CD4-positive, alpha-beta T cell treated with Interleukin-1 beta for 1 hour (primary cell): ENCODE results near the gene FBLN2.

Experiments
- DNase-seq, 2 donors: peaks; one replicate each; pipeline ENCODE4 v3.0.0-alpha.2; 2020 to 2022

The FBLN2 gene

DNA sequence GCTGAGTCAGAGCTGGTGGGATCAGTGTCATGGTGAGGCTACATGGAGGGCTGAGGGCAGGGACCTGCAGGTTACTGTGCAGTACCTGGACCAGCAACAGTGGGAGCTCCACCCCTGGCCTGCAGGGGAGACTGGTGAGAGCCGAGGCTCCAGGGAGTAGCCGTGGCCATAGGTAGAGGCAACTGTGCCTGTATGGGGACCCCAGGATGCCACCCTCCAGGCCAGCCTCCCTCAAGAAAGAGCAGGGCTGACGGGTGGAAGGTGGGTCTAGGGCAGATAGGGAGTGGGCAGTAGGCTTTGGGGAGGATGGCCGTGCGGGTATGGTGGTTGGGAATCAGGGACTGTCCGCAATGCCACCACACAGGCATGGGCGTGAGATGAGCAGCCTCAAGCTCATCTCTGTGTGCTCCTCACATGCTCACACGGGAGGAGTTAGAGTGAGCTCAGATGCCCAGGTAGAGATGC is 35.5 kb downstream of the FBLN2 start:
- DNase-seq = no peak

DNA sequence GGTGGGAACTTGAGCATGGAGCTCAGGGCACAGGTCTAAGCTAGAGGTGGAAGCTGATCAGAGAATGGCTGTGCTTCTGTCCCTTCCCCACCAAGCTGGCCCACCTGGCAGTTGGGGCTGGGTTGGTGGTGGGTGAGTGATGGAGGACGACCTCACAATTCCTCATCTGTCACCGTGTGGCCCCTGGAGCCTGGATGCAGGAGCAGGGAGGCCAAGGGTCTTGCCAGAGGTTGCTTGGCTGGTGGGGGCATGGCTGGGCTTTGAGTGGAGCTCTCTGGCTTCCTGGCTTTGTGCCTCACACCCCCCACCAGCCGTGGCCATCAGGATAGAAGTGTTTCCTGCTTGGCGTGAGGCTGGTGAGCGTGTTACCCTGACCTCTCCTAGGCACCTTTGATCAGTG is 36.0 kb downstream of the FBLN2 start:
- no peak for DNase-seq

DNA sequence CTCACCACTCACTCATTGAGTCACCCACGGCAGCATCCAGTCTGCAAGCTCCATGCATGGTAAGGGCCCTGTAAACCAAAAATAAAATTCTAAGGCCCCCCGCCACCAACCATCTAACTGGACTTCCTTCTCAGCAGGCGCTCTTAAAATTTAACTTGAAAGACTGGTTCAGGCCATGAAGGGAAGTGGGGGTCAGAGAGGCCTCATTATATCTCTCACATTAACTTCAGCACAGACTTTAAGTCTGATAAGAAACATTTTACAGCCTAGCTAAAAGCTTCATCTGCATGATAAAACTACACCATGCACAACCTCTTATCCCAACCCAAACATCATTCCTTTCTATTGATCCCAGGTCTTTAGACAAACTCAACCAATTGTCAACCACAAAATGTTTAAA is 38.5 kb downstream of the FBLN2 start:
- DNase-seq = no peak

DNA sequence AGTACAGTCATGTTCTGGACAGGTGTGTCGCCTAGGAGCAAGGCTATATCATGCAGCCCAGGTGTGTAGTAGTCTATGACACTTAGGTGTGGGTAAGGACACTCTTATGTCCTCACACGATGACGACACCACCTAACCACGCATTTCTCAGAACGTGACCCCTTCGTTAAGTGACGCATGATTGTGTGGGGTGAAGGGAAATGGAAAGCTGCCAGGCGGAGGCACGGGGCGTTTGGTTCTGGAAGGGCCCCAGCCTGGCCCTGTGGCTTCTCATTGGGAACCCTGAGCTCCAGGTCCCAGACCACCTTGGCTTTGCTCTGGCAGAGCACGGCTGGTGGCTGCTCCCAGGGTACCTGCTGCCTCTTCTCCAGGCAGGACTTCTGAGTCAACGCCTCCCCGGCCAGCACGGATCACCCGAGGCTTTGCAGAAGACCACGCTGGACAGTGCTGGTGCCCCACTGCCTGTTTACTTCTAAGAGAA is 39.3 kb downstream of the FBLN2 start:
- no peak for DNase-seq

DNA sequence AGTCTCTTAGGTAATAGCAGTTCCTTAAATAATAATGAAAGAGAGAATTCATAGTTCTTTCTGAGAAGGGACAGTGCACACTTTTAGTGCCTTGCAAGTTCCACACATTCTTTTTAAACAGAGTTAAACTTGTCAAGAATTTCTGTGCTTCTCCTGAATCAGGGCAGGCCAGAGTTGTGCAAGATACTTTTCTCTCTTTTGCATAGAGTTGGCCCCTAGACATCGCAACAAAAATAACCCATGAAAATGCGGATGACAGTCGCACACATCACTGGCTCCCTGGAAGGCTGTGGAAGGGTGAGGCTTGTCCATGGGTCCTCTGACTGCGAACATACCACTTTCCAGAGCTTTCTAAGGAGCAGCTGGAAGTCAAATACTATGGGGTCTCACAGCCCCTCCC is 40.1 kb downstream of the FBLN2 start:
- no peak for DNase-seq

DNA sequence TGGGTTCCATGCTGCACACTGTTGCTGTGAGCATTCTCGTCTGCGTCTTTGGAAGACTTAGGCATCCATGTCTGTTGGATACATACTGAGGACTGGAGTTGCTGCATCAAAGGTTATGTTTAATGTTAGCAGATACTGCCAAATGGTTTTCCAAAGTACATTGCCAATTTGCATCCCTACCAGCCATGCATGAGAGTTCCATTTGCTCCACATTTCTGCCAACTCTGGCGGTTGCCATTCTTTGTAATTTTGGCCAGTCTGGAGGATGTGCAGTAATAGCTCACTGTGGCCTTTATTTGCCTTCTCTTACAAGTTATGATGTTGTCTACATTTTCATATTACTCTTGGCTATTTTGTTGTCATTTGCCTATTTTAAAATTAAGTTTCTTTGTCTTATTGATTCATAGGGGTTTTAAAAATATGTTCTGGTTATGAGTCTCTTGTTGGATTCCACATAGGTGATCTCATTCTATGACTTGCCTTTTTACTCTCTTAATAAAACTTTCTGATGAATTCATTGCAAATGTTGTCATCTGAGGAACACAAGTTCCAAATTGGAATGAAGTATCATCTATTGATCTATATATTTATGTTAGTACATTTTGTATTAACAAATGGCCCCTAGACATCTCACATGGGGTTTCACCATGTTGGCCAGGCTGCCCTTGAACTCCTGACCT is 42.1 kb downstream of the FBLN2 start:
- DNase-seq = no peak

DNA sequence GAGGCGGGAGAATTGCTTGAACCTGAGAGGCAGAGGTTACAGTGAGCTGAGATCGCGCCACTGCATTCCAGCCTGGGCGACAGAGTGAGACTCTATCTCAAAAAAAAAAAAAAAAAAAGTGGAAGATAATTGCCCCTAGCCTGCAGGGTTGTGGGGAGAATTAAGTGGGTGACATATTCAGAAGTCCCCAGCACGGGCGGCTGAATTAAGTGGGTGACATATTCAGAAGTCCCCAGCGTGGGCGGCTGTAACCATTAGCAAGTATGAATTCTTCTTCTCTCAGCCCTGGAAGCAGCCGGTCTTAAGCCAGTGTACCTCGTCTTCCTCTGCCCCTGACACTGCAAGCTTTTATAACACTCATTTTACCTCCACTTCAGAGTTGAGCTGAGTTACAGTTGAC is 44.7 kb downstream of the FBLN2 start:
- no peak for DNase-seq

DNA sequence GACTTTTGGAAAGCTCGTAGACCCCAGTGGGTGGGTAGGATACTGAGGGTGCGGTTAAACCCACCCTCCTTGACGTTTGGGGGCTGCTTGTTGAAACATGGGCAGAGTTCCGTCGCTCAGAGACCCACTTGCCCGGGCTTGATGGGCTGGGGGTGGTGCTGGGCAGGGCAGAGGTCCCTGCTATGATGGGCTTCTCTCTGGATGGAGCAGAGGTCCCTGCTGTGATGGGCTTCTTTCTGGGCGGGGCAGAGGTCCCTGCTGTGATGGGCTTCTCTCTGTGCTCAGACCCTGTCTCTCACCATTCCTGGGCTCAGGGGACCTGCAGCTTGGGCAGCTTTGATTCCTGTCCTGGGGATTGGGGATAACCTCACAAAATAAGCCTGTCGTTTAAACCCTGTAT is 45.2 kb downstream of the FBLN2 start:
- no peak for DNase-seq

DNA sequence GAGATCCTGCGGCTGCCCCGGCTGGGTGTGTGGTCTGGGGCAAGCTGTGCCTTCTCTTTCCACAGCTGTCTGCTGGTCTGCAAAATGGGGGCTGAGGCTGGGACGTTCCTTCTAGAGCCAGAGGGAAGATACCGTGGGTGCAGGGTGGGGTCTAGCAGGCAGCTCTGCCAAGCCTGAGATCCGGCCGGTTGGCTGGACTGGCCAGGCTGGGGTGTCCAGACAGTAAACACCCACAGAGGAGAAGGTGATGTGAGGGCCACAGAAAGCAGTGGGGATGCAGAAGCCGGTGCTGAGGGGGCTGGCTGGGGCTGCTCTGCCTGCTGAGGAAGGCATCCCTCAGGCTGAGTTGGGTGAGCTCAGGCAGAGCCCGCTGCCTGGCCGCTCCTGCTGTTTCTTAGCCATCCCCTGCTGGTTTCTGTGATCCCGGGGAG is 46.1 kb downstream of the FBLN2 start:
- DNase-seq = no peak

DNA sequence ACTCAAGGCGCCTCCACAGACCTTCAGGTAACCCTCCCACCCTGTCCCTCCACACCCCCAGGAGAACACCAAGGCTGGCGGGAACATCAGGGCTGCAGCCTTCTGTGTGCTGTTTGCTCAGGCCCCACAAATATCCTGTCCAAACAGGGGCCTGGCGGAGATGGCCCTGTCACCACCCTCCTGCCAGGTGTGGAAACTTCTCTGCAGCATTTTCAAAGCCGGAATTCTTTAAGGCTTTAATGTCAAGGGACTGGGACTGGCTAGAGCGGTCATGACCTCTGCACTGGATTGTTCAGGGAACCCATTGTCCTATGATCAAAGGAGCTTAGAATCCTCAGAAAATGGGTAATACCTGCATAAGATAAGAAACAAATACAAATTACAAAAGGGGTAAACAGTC is 46.6 kb downstream of the FBLN2 start:
- no peak for DNase-seq

DNA sequence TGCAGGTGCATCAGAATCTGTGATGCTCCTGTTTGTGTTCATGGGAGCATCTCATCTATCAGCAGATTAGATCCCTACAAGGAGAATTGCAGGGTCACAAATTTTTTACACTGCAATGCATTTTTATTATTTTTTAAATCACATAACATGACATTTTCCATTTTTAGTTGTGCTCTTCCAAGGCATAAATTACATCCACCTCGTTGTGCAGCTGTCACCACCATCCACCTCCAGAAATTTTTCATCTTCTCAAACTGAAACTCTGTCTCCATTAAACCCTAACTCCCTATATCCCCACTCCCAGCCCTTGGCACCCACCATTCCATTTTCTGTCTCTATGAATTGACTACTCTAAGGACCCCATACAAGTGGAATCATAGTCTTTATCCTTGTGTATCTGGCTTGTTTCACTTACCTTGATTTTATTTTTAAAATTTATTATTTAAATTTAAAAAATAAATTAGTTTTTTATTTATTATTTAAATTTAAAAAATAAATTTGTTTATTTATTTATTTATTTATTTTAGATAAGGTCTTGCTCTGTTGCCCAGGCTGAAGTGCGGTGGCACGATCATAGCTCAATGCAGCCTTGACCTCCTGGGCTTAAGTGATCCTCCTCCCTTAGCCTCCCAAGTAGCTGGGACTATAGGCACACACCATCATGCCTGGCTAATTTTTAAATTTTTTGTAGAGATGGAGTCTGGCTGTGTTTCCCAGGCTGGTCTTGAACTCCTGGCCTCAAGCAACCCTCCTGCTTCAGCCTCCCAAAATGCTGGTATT is 47.7 kb downstream of the FBLN2 start:
- DNase-seq = no peak

DNA sequence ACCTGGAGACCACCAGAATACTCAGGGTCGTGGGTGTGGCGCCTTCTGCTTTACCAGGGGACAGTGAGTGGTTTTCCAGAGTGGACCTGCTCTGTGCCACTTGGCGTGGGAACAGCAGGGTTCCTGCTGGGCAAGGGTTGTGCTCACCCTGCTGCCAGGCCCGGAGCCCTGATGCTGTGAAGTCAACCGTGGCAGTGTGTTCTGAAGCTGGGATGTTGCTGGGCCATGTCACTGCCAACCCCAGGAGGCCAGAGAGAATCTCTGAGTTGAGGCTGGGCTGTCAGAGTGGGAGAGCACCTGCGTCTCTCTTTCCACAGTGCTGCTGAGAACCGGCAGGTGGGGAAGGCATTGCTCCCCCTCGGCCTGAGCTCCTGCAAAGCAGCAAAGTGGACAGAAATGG is 48.7 kb downstream of the FBLN2 start:
- no peak for DNase-seq

DNA sequence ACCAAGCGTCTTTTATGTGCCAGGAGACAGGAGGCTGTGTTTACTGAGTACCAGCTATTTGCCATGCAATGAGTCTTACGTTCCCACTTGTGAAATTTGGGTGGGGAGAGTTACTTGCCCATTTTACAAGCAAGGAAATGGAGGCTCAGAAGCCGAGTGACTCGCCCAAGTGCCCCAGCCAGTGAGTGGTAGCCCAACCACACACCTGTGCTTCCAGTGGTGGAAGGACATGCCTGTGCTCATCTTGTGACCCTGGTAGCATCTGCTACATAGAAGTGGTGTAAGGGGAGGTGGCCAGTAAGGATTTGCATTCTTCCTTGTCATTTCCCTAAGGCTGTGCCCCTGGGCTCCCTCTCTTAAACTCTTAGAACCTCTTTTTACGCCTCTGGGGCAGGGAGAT is 49.3 kb downstream of the FBLN2 start:
- DNase-seq = no peak

DNA sequence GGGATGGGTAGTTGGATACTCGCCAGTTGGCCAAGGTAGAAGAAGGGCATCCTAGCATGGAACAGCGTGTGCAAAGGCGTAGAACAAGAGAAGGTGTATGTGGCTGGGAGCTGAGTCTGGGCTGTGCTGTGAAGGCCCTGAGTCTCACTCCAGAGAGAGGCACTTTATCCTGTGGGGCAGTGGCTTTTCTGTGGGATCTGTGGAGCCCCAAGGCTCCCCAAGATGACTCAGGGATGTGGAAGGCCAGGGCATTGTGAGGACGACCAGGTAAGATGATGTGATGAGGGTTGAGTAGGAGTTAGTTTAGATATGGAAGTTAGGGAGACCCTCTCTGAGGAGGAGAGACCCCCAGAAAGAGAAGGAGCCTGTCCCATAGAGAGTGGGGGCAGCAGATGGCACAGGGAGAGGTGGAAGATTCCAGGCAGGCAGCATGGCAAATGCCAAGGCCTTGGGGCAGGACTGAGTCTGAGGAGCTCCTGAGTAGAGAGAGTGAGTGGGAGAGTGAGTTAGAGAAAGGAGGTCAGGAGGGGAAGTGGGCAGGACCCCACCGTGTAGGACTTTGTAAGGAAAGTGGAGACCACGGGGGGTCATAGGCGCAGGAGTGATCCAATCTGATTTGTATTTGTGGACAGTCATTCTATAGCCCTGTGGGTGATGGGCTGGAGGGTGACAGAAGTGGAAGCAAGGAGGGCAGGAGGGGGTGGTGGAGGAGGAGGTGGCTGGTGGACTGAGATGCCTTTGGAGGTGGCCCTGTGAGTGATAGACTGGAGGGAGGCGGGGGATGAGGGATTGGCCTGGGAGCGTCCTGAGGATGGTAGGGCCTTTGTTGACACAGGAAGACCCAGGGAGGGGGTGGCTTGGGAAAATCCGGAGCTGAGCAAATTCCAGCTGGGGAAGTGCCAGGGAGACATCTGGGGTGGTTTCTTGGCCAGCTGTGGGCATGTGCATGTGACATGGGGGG is 50.3 kb downstream of the FBLN2 start:
- DNase-seq = no peak

DNA sequence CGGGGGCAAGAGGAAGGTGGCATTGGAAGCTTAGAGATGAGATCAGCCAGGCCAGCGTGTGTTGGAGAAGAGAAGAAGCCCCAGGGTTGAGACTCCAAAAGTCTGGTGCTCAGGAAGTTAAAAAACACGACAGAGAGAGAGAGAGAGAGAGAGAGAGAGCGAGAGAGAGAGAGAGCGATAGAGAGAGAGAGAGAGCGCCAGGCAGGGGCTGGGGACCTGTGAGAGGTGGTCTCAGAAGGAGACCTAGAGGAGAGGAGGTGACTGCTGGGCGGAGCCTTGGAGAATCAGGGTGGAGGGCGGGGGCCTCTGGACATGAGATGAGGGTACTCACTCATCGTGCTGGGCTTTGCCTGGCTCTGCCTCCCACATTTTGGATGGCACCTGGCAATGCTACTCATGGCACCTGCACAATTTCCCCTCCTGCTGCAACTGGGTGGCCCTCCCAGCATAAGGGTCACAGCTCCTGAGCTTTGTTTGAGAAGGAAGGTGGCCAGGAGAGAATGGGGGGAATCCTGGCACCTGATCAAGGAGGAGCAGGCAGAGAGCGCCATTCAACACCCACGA is 51.0 kb downstream of the FBLN2 start:
- no peak for DNase-seq

DNA sequence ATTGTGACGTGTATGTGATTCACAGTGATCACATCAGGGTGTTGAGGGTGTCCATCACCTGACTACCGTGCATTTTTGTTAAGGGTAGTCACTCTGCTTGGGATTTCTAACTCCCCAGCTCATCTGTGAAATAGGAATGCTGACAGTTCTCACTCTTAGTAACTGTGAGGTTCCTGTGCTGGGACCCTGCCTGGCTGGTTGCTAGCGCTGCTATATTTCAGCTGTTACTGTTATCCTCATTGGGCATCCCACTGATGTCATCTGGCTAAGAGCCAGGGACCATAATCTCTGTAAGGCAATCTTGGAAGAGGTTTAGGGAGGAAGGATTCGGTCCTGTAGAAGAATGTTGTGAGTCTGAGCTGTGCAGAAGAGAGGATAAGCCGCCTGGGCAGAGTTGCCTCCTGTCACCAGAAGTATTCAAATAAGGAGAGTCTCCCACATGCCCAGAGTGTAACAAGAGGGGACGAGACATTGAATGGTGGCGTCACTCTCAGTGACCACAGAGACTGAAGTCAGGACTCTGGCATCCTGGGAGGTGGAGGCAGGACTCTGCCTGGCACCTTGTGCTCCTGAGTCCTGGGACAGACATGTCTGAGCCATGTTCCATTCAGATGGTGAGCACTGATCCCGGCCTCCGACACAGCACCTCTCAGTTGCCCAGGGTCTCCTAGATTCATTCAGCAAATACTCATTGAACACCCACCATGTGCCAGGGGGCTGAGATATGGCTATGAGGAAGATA is 52.2 kb downstream of the FBLN2 start:
- no peak for DNase-seq

DNA sequence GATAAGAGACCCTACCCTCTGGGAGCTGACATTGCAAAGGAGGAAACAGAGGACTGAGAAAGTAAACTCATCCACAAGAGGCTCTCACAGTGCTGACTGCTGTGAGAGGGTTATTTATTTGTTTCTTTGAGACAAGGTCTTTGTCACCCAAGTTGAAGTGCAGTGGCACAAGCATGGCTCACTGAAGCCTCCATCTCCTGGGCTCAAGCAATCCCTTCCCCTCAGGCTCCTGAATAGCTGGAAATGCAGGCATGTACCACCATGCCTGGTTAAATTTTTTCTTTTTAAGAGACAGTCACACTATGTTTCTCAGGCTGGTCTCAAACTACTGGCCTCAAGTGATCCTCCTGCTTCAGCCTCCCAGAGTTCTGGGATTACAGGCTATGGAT is 52.8 kb downstream of the FBLN2 start:
- no peak for DNase-seq

DNA sequence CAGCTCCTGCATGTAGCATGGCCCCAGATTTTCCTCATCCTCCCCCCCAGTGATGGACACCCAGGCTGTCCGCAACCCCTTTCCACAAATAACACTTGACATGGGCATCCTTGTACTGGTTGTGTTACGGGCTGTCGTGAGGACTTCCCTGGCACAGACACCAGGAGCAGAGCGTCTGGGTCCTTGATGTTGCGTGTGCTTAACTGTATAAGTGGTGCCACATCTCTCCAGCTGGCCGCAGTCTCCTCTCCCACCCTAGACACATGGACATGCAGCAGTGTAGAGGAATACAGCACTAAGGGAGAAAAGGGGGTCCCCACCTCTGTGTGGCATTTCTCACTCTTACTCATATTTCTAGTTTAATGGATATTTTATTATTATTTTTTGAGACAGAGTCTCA is 56.6 kb downstream of the FBLN2 start:
- no peak for DNase-seq

DNA sequence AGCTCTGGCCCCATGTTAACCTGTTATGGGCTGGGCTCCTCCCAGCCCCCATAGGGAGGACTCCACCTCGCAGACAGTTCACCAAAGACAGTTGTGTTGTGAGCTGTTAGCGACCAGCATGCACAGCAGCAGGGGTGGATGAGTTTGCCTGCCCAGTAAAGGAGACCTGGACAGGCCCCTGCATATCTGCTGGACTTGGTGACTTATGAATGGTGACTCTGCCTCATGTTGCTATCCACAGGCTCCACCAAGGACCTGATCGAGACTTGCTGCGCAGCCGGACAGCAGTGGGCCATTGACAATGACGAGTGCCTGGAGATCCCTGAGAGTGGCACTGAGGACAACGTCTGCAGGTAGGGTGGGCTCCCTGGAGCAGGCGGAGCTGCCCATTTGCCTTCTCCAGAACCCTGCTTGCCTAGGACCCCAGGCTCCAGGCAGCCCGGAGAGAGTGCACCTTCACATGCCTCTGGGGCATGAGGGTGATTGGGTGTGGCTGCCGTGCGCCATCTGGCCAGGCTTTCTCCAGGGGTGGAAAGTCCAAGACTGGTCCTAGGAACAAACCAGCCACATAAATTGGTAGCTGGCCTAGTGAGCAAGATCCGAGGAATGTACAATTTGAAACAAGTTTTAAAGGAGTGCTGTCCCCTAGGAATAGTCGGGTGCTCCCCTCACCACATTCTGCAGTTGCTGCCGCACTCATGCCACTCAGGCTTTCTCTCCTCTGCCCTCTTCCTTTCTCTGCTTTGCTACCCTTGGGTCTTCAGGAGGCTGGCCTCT is 59.1 kb downstream of the FBLN2 start:
- DNase-seq = no peak

DNA sequence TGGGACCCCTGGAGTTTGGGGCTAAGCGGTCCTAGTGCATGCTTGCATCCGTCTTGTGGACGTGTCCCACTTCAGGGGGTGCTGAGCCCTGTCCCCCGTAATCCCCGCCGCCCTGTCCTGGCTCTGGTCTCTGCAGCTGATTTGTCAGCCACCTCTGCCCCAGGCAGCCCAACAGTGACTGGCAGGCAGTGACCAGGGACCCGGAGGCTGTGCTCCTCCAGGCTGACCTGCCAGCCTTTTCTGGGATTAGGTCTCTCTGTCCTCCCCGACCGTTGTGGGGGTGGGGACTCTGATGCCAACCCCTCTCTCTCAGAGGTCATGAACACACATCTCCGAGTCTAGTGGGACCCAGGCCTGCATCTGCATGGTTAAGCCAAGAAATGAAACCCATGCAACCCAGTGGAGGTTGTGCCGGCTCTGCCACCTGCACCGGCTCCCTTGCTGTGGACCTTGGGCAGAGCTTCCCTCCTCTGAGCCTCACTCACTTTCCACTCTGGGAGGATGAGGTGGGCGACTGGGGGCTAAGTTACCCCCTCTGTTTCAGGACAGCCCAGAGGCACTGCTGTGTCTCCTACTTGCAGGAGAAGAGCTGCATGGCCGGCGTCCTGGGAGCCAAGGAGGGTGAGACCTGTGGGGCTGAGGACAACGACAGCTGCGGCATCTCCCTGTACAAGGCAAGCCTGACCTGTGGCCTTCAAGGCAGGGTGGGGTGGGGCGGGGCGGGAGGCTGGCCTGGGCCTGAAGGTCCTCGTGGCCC is 60.2 kb downstream of the FBLN2 start:
- DNase-seq = no peak
